MM.1S (cell line): Measurements from ENCODE around the gene NBAS.

Experiments
- DNase-seq: peaks from one replicate; pipeline ENCODE4 v3.0.0-alpha.2; 2015
- H2AFZ ChIP-seq: fragments of 300-600 bp; sonication (generic); 2 replicates; pipeline ENCODE4 v1.6.0; 2016; ENCODE audit warnings: antibody characterized with exemption, low read length
- H3F3A ChIP-seq: fragments of 300-600 bp; sonication (generic); 2 replicates; pipeline ENCODE4 v1.6.1; 2016; ENCODE audit warnings: mild to moderate bottlenecking, antibody characterized with exemption, low read length, moderate library complexity, mixed read lengths; ENCODE audit not compliant: insufficient read depth
- H3K27ac ChIP-seq: fragments of 300-600 bp; sonication (generic); 2 replicates; pipeline ENCODE4 v1.5.1; 2016; ENCODE audit warnings: mild to moderate bottlenecking, low read length
- H3K27me3 ChIP-seq: fragments of 300-600 bp; sonication (generic); replicated peaks from 2 replicates; pipeline ENCODE4 v1.6.0; 2016; ENCODE audit warnings: low read length; ENCODE audit not compliant: insufficient read depth
- H3K36me3 ChIP-seq: fragments of 300-600 bp; sonication (generic); replicated peaks from 2 replicates; pipeline ENCODE4 v1.6.1; 2016; ENCODE audit warnings: mild to moderate bottlenecking, low read length, mixed read lengths; ENCODE audit not compliant: insufficient read depth
- H3K4me1 ChIP-seq: fragments of 300-600 bp; sonication (generic); 2 replicates; pipeline ENCODE4 v1.6.1; 2016; ENCODE audit warnings: low read length, mixed read lengths
- H3K4me2 ChIP-seq: fragments of 300-600 bp; sonication (generic); 2 replicates; pipeline ENCODE4 v1.6.0; 2016; ENCODE audit warnings: low read depth, low read length
- H3K4me3 ChIP-seq: fragments of 300-600 bp; sonication (generic); 2 replicates; pipeline ENCODE4 v1.5.1; 2016; ENCODE audit warnings: low read length, mixed read lengths
- H3K79me2 ChIP-seq: fragments of 300-600 bp; sonication (generic); 2 replicates; pipeline ENCODE4 v1.6.1; 2016; ENCODE audit warnings: mixed run types, low read length, mixed read lengths
- H3K9ac ChIP-seq: fragments of 300-600 bp; sonication (generic); 2 replicates; pipeline ENCODE4 v1.6.1; 2016; ENCODE audit warnings: low read length, mixed read lengths
- H3K9me2 ChIP-seq: fragments of 300-600 bp; sonication (generic); replicated peaks from 2 replicates; pipeline ENCODE4 v1.6.1; 2016; ENCODE audit warnings: mild to moderate bottlenecking, low read length, mixed read lengths; ENCODE audit not compliant: insufficient read depth
- H3K9me3 ChIP-seq: fragments of 300-600 bp; sonication (generic); replicated peaks from 2 replicates; pipeline ENCODE4 v1.6.1; 2016; ENCODE audit warnings: mild to moderate bottlenecking, low read length, mixed read lengths; ENCODE audit not compliant: insufficient read depth
- H4K20me1 ChIP-seq: fragments of 300-600 bp; sonication (generic); 2 replicates; pipeline ENCODE4 v1.6.1; 2016; ENCODE audit warnings: mild to moderate bottlenecking, low read length, moderate library complexity, mixed read lengths; ENCODE audit not compliant: insufficient read depth
- EZH2 ChIP-seq: fragments of 300-600 bp; sonication (generic); optimal IDR thresholded peaks from 2 replicates; pipeline ENCODE3; 2017; ENCODE audit warnings: low read depth, mild to moderate bottlenecking, antibody characterized with exemption, low read length, mixed read lengths
- EZH2phosphoT487 ChIP-seq: fragments of 300-600 bp; sonication (generic); IDR thresholded peaks from 2 replicates; pipeline ENCODE4 v1.6.1; 2018; ENCODE audit warnings: antibody characterized with exemption, low read length
- TF ChIP-seq, protein P1 (sequence below): fragments of 300-600 bp; sonication (generic); IDR thresholded peaks from 2 replicates; pipeline ENCODE4 v1.5.1; 2016; ENCODE audit warnings: antibody characterized with exemption, low read length, mixed read lengths

NBAS gene

DNA sequence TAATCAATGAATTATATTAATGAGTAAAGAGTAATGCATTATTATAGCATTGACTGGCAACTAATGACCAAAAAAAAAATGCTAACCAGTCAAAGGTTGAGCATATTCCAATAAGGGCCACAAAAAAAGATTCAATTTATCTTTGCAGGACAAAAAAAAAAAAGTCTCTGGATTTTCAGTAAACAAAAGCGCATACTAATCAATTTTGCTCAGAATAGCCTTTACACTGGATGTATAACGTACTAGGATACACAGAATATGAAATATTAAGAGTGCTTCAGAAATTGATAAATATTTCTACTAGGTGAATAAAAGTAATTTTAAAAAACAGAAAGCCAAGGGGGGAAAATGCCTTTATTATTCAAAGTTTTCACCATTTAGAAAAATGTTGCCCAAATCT, 74.4 kb downstream of the NBAS start:
- H3K9me2 ChIP-seq = no peaks in the 10 kb centered on the region
- no peaks in the 10 kb centered on the region for H4K20me1 ChIP-seq
- H3K27ac ChIP-seq = no peak overlapping the region
- no peaks in the 10 kb centered on the region; the same call in 1 of the 2 replicates for H3K36me3 ChIP-seq
- no peak overlapping the region for H3K9ac ChIP-seq
- H3K4me1 ChIP-seq = no peaks in the 10 kb centered on the region
- no peaks in the 10 kb centered on the region for H3K27me3 ChIP-seq
- no peak for DNase-seq
- H3K79me2 ChIP-seq = no peaks in the 10 kb centered on the region
- H3K4me2 ChIP-seq = no peak overlapping the region
- H3K4me3 ChIP-seq = no peak overlapping the region
- H3F3A ChIP-seq = no peaks in the 10 kb centered on the region
- H2AFZ ChIP-seq = no peak overlapping the region
- no peak for TF ChIP-seq EZH2
- TF ChIP-seq, protein P1, sequence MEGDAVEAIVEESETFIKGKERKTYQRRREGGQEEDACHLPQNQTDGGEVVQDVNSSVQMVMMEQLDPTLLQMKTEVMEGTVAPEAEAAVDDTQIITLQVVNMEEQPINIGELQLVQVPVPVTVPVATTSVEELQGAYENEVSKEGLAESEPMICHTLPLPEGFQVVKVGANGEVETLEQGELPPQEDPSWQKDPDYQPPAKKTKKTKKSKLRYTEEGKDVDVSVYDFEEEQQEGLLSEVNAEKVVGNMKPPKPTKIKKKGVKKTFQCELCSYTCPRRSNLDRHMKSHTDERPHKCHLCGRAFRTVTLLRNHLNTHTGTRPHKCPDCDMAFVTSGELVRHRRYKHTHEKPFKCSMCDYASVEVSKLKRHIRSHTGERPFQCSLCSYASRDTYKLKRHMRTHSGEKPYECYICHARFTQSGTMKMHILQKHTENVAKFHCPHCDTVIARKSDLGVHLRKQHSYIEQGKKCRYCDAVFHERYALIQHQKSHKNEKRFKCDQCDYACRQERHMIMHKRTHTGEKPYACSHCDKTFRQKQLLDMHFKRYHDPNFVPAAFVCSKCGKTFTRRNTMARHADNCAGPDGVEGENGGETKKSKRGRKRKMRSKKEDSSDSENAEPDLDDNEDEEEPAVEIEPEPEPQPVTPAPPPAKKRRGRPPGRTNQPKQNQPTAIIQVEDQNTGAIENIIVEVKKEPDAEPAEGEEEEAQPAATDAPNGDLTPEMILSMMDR = no peak
- no peak for TF ChIP-seq EZH2phosphoT487
- no peaks in the 10 kb centered on the region for H3K9me3 ChIP-seq

DNA sequence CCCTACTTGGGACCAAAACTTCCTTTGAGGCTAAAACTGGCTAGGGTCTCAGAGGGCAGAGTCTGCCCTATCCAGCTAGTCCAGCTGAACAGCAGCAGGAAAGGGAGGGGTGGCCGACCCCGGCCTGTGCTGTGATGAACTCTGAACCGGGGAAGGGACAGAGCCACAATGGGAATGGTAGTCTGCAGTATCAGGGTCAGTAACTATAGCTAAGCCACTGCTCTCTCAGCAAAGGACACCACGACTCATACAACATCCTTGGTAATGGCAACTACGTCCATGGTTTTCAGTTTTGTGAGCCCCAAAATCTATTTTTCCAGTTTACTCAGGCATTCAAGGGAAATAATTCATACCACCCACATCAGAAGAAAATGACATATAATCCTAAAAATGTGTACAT, 75.2 kb downstream of the NBAS start:
- Histone ChIP-seq H3K4me3 (no peak overlapping the region), H3K79me2 (no peaks in the 10 kb centered on the region), H3K4me2 (no peak overlapping the region), H3K9ac (no peak overlapping the region), H3K9me3 (no peaks in the 10 kb centered on the region), H3K36me3 (no peaks in the 10 kb centered on the region; the same call in 1 of the 2 replicates), H3K9me2 (no peaks in the 10 kb centered on the region), H3K4me1 (no peaks in the 10 kb centered on the region), H3K27me3 (no peaks in the 10 kb centered on the region), H2AFZ (no peak overlapping the region), H4K20me1 (no peaks in the 10 kb centered on the region), H3F3A (no peaks in the 10 kb centered on the region), H3K27ac (no peak overlapping the region)
- TF ChIP-seq EZH2 = no peak
- no peak for TF ChIP-seq EZH2phosphoT487
- TF ChIP-seq, protein P1 = no peak
- no peak for DNase-seq

DNA sequence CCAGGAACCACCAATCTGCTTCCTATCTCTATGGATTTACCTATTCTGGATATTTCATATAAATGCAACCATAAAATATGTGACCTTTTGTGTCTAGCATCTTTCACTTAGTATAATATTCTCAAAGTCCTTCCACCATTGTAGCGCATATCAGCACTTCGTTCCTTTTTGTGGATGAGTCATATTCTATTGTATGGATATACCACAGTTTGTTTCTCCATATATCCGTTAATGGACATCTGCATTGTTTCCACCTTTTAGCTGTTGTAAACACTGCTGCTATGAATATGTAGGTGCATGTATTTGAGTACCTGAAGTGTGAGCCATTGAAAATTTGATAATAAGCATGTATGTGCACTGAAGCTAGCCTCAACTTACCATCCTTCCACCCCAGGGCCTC, 80.1 kb downstream of the NBAS start:
- Histone ChIP-seq H3K9ac (no peak overlapping the region), H3K4me3 (no peak overlapping the region), H3K27me3 (no peaks in the 10 kb centered on the region), H2AFZ (no peak overlapping the region), H3K4me2 (no peak overlapping the region), H4K20me1 (no peaks in the 10 kb centered on the region), H3K36me3 (no peaks in the 10 kb centered on the region; the same call in 1 of the 2 replicates), H3K27ac (no peak overlapping the region), H3K4me1 (no peaks in the 10 kb centered on the region), H3K9me2 (no peaks in the 10 kb centered on the region), H3F3A (no peaks in the 10 kb centered on the region), H3K9me3 (no peaks in the 10 kb centered on the region), H3K79me2 (no peaks in the 10 kb centered on the region)
- DNase-seq = no peak
- TF ChIP-seq, protein P1 = no peak
- TF ChIP-seq EZH2 (no peak), EZH2phosphoT487 (no peak)
